ENCODE data around the gene ZNF334.

Gene ZNF334

GRCh38 chr20:46456255-46457028 lies 56.9 kb downstream of the ZNF334 start:
- DNase-seq (ENCODE audit: low read depth) = no peak
- no peak overlapping the region for H3K4me3 ChIP-seq (ENCODE audit: low read depth, low read length)
- TF ChIP-seq CTCF (IDR thresholded peaks at IDR 0.05; ENCODE audit: control insufficient read depth, extremely low read depth, insufficient read depth) = no peak

- H3K4me3 ChIP-seq (ENCODE audit: low read depth, low read length) = no peak overlapping the region
- TF ChIP-seq CTCF (IDR thresholded peaks at IDR 0.05; ENCODE audit: control insufficient read depth, extremely low read depth, insufficient read depth) = no peak
- no peak for DNase-seq (ENCODE audit: low read depth)
Measured at GRCh38 chr20:46455729-46456128, 57.6 kb downstream of the ZNF334 start.
